Effector memory CD8-positive, alpha-beta T cell (primary cell): ENCODE measurements around the gene TMEM39A.
A peak's percentile ranks its signal among the peaks of the same experiment; 100 is the strongest.

Experiments
- ATAC-seq: fragments of 150-1000 bp; cut with Tn5 transposase; replicated peaks from 2 replicates; pipeline ENCODE4 v1.10.0; 2021; ENCODE audit warnings: mild to moderate bottlenecking, moderate library complexity
- DNase-seq, 3 experiments: peaks; one replicate each; pipeline ENCODE4 v3.0.0; 2021
- H3K27ac Mint-ChIP-seq, 2 donors: one replicate each; pipeline ENCODE4 v1.8.0; 2022; ENCODE audit warnings: mild to moderate bottlenecking in 2 of 2, mixed read lengths in 2 of 2, moderate library complexity in 2 of 2
- H3K27me3 Mint-ChIP-seq, 2 donors: one replicate each; pipeline ENCODE4 v1.8.0; 2022; ENCODE audit warnings: mixed read lengths in 2 of 2
- H3K36me3 Mint-ChIP-seq: one replicate; pipeline ENCODE4 v1.8.0; 2022; ENCODE audit warnings: mild to moderate bottlenecking, moderate library complexity, mixed read lengths; ENCODE audit not compliant: insufficient read depth
- H3K4me1 Mint-ChIP-seq, 2 donors: one replicate each; pipeline ENCODE4 v1.8.0; 2022; ENCODE audit warnings: low read depth in 2 of 2, mixed read lengths in 2 of 2
- H3K4me3 Mint-ChIP-seq, 2 donors: one replicate each; pipeline ENCODE4 v1.8.0; 2022; ENCODE audit warnings: mild to moderate bottlenecking in 2 of 2, mixed read lengths in 2 of 2, moderate library complexity in 2 of 2
- H3K9me3 Mint-ChIP-seq, 2 donors: one replicate each; pipeline ENCODE4 v1.8.0; 2022; ENCODE audit warnings: mixed read lengths in 2 of 2
- total RNA-seq, 9 experiments: gene quantifications; one replicate each; lab custom pipeline; 2026; lab: John Stamatoyannopoulos, UW

TMEM39A gene, protein sequence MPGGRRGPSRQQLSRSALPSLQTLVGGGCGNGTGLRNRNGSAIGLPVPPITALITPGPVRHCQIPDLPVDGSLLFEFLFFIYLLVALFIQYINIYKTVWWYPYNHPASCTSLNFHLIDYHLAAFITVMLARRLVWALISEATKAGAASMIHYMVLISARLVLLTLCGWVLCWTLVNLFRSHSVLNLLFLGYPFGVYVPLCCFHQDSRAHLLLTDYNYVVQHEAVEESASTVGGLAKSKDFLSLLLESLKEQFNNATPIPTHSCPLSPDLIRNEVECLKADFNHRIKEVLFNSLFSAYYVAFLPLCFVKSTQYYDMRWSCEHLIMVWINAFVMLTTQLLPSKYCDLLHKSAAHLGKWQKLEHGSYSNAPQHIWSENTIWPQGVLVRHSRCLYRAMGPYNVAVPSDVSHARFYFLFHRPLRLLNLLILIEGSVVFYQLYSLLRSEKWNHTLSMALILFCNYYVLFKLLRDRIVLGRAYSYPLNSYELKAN
- 35.9 to 71.4 (median 47.4) reads per million in 9 experiments for total RNA-seq

DNA sequence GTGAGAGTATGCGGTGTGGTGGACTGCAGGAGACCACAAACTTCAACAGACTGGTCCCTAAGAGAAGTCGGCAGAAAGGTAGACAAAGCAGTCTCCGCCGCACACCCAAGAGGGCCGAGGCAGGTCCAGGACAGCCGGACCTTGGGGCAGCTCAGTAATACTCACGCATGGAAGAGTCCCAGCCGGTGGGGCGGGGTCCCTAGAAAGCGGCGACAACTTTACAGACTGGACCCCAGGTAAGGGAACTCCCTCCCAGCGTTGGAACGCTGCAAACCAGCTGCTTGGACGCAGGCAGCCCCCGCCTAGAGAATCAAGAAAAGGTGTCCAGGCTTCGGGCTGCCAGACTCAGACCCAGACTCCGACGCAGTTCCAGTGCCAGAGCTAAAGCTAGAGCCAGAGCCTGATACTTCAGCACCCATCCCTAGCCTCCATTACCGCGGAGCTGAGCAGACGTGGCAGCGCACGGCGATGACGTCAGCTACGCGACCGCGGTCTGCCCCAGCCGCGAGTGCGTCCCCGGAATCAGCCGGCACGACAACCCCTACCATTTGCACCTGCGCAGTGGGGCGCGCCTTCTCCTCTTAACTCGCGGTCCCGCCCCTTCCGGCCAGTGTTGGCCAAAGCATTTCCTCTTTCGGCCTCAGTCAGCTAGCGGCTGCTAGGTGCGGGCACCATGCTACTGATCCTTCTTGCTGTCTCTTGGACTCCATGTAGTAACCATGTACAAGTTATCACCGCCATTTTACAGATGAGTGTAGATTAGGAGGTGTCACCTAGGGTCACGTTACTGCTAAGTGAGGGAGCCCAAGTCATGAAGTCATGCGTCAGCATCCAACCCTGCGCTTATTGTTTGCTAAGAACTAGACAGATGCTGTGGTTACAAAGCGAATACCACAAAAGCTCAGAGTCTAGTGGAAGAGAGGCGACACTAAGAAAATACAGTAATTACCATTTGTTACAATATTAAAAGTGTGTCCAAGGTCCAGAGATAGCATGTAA lies at the start of gene TMEM39A:
TSS of gene TMEM39A (minus strand) at position 445 of the 999 bp plus-strand sequence. CDS start 1,541 bp downstream, outside the sequence.
- Mint-ChIP-seq H3K27me3 (no peaks in the 10 kb centered on the region), H3K27ac (peak within 1 kb of the TSS; percentile 98 to 99), H3K4me3 (peak within 1 kb of the TSS; percentile 82 to 84), H3K36me3 (peaks cover 40% of the 10 kb centered on the region), H3K9me3 (peaks cover 0 to 6% of the 10 kb centered on the region in 2 donors), H3K4me1 (peaks cover 22 to 38% of the 10 kb centered on the region in 2 donors)
- ATAC-seq: peak; percentile 88
- peak; percentile 99 for DNase-seq

DNA sequence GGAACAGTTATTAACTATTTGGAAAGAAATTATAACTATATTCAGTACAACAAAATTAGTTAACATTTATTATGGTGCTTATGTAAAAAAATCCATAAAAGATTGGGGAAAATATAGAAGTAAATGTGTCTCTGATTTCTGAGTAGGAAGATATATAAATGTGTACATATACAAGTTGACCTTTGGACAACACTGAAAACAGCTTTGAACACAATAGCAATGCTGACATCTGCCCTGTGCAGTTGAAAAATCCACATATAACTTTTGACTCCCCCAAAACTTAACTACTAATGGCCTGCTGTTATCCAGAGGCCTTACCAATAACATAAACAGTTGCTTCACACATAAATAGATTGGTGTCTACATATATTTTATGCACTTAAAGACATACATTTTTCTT lies 47.3 kb upstream of the TMEM39A start:
- Mint-ChIP-seq H3K27me3 (no peaks in the 10 kb centered on the region), H3K9me3 (no peaks in the 10 kb centered on the region), H3K27ac (no peak overlapping the region), H3K4me1 (peaks cover 20 to 21% of the 10 kb centered on the region in 2 donors), H3K36me3 (peaks cover 69% of the 10 kb centered on the region), H3K4me3 (no peak overlapping the region)
- no peak for DNase-seq
- no peak for ATAC-seq

DNA sequence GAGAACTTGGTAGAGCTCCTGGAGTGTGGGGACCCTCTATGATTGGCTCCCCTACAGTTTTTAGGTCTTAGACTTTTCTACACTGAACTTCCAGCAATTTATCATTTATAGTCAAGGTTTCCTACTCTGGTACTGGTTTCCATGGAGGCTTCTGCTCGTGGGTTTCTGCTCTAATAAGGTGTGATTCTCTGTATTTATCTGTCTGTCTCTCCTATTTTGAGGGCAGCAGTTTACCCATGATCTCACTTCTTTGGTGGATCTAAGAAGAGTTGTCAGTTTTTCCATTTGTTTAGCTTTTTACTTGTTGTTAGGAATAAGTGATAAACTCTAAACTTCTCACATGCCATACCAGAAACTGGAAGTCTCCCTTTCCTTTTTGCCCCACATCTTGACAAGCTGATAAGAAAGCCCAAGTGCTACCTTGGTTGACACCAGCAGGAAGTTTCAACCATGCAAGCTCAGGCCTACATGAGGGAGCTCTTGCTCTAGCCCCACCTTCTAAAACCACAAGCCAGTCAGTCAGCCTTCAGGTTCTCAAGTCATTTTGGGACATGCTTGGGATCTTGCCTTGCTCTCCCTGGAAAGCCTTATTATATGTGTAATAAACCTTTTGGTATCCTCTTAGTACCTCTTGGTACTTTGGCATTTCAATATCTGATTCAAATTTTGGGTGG lies 44.9 kb upstream of the TMEM39A start:
- no peak for DNase-seq
- Mint-ChIP-seq H3K27ac (peak overlapping the region; percentile 57 to 76), H3K4me3 (no peak overlapping the region), H3K9me3 (no peaks in the 10 kb centered on the region), H3K36me3 (peaks cover 68% of the 10 kb centered on the region), H3K27me3 (no peaks in the 10 kb centered on the region), H3K4me1 (peaks cover 22 to 25% of the 10 kb centered on the region in 2 donors)
- peak; percentile 46 for ATAC-seq

DNA sequence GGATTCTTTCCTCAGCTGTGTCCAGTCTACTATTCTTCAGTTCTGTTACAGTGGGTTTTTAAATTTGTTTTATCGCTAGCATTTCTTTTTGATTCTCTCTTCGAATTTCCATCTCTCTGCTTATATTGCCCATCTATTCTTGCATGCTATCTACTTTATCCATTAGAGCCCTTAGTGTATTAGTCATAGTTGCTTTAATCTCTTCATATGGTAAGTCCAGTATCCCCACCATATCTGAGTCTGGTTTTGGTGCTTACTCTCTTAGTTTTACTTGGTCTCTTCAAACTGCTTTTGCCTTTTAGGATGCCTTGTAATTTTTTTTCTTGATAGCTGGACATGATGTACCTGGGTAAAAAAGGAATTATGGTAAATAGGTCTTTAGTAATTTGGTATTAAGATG lies 44.0 kb upstream of the TMEM39A start:
- ATAC-seq (no peak), DNase-seq (no peak)
- H3K4me1 Mint-ChIP-seq: peaks cover 21 to 25% of the 10 kb centered on the region in 2 donors
- peaks cover 62% of the 10 kb centered on the region for H3K36me3 Mint-ChIP-seq
- peak overlapping the region; percentile 13 to 75 for H3K27ac Mint-ChIP-seq
- no peak overlapping the region for H3K4me3 Mint-ChIP-seq
- H3K9me3 Mint-ChIP-seq: no peaks in the 10 kb centered on the region
- no peaks in the 10 kb centered on the region for H3K27me3 Mint-ChIP-seq

DNA sequence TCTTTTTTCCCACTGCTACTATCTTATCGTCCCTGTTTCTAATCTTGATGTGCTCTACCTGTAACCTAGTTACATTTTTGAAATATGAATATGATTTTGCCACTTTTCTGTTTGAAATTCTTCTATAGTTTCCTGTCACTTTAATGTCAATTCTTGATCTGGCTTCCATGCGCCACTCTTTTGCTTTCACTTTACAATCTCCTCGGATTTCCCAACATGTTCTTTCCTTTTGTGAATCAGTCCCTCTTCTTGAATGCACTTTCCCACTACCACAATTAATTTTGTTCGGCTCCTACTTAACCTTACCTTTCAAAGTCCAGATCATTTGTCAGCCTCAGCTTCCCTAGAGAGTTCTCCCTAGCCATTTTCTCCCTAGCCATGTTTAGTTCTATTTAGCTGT lies 43.2 kb upstream of the TMEM39A start:
- Mint-ChIP-seq H3K4me3 (peak overlapping the region in 1 of 2 donors; percentile 35), H3K27me3 (no peaks in the 10 kb centered on the region), H3K9me3 (no peaks in the 10 kb centered on the region), H3K4me1 (peaks cover 23 to 28% of the 10 kb centered on the region in 2 donors), H3K27ac (peak overlapping the region; percentile 13 to 75), H3K36me3 (peaks cover 56% of the 10 kb centered on the region)
- no peak for DNase-seq
- ATAC-seq: no peak

DNA sequence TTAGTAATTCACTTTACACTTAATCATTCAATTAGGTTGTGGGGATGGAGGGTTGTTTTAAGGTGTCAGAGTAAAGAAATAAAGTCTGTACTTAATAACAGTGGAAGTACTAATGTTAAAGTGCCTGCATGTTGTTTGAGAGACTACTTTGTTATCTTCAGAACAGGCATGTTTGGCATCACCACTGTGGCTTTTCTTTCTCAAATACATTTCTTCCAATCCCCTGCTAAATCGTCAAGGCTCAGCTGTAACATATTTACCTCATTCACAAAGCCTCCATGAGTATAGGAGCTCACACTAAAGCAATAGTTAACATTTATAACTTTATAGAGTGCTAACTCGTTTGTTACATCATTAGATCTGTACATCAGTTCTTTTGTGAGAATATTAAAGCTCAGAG lies 37.5 kb upstream of the TMEM39A start:
- H3K4me3 Mint-ChIP-seq: peak overlapping the region in 1 of 2 donors; percentile 95
- DNase-seq (no peak), ATAC-seq (no peak)
- H3K9me3 Mint-ChIP-seq: no peaks in the 10 kb centered on the region
- peak overlapping the region in 1 of 2 donors; percentile 14 for H3K27ac Mint-ChIP-seq
- peaks cover 41% of the 10 kb centered on the region for H3K36me3 Mint-ChIP-seq
- H3K27me3 Mint-ChIP-seq: no peaks in the 10 kb centered on the region
- peaks cover 16 to 32% of the 10 kb centered on the region in 2 donors for H3K4me1 Mint-ChIP-seq

DNA sequence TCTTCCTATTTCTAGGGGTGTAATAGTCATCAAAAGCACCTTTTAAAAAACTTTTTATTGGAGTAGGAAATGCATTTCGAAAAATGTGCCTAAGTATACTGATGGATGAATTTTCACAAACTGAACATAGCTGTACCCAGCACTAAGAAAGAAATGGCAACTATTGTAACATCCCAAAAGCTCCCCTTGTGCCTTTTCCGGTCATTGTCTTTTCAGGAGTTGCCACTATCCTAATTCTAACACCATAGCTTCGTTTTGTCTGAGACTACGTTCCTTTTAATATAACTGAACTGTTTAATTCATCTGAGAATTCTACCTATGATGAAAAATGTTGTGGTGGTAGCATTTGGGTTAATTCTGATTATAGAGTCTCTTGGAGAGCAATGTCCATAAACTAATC lies 36.9 kb upstream of the TMEM39A start:
- Mint-ChIP-seq H3K4me1 (peaks cover 16 to 32% of the 10 kb centered on the region in 2 donors), H3K36me3 (peaks cover 35% of the 10 kb centered on the region), H3K27ac (peak overlapping the region; percentile 14 to 49), H3K9me3 (no peaks in the 10 kb centered on the region), H3K4me3 (peak overlapping the region; percentile 44 to 95), H3K27me3 (no peaks in the 10 kb centered on the region)
- DNase-seq: no peak
- ATAC-seq: no peak

DNA sequence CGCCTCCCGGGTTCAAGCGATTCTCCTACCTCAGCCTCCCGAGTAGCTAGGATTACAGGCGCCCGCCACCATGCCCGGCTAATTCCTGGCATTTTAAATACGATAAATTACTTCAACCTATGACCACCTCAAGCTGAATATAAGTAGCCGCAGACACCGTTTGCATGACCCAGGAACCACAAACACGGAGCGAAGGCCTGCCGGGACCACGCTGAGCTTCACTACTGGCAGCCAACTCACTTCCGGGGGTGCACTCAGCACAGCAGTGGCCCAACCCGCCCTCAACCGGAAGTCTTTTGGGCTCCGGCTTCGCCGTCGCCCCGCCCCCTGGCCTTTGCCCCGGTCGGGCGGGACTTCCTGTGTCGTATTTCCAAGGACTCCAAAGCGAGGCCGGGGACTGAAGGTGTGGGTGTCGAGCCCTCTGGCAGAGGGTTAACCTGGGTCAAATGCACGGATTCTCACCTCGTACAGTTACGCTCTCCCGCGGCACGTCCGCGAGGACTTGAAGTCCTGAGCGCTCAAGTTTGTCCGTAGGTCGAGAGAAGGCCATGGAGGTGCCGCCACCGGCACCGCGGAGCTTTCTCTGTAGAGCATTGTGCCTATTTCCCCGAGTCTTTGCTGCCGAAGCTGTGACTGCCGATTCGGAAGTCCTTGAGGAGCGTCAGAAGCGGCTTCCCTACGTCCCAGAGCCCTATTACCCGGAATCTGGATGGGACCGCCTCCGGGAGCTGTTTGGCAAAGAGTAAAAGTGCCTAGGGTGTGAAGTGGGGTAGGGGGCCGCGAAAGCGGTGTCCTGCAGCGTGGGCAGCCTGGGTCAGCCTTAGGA lies 35.0 kb upstream of the TMEM39A start, which contains the start of gene TIMMDC1:
TSS of gene TIMMDC1 (plus strand) at position 362 of the 826 bp plus-strand sequence. CDS start at position 549, 187 bp downstream.
- no peaks in the 10 kb centered on the region for H3K9me3 Mint-ChIP-seq
- H3K27me3 Mint-ChIP-seq: no peaks in the 10 kb centered on the region
- peak within 1 kb of the TSS; percentile 98 to 99 for H3K27ac Mint-ChIP-seq
- peak; percentile 97 for ATAC-seq
- peak; percentile 95 to 97 (median 97) for DNase-seq
- peak within 1 kb of the TSS; percentile 95 to 99 for H3K4me3 Mint-ChIP-seq
- peaks cover 14 to 28% of the 10 kb centered on the region in 2 donors for H3K4me1 Mint-ChIP-seq
- peaks cover 22% of the 10 kb centered on the region for H3K36me3 Mint-ChIP-seq

DNA sequence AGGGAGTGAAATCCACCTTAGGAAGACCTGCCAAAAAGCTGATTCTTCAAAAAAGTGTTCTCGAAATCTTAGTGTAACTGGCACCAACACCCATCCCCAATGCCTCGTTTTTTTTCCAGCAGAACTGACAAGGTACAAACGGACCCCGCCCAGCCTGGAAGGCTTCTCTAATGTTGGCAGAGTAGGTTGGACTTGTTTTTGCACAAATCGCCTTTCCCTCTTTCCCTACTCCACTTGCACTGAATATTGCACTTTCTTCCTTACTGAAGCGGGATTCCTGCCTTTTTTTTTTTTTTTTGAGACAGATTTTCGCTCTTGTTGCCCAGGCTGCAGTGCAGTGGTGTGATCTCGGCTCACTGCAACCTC lies 34.4 kb upstream of the TMEM39A start:
- Mint-ChIP-seq H3K36me3 (peaks cover 20% of the 10 kb centered on the region), H3K27ac (peak overlapping the region; percentile 98 to 99), H3K9me3 (no peaks in the 10 kb centered on the region), H3K4me1 (peaks cover 14 to 28% of the 10 kb centered on the region in 2 donors), H3K4me3 (peak overlapping the region; percentile 95 to 99), H3K27me3 (no peaks in the 10 kb centered on the region)
- ATAC-seq (no peak), DNase-seq (peak in 1 of 3 experiments; percentile 3)

DNA sequence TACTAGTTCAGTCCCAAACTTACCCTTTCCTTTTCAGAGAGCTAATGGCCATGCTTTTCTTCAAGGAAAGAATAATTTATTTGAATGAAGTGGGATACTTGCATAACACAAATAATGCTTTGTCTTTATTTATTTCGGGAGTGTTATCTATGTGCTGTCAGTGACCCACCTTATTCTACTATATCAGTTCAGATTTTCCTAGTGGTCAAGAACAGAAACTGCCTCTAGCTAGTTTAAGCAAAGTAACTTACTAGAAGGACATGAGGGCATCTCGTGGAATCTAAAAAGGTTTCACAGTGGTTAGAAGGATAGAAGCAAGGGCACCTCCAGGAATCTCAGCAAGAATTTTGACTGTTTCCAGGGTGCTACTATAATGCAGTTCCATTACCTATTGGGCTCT lies 31.2 kb upstream of the TMEM39A start:
- Mint-ChIP-seq H3K4me1 (peaks cover 5 to 11% of the 10 kb centered on the region in 2 donors), H3K27me3 (no peaks in the 10 kb centered on the region), H3K27ac (no peak overlapping the region), H3K36me3 (peaks cover 24% of the 10 kb centered on the region), H3K4me3 (no peak overlapping the region), H3K9me3 (no peaks in the 10 kb centered on the region)
- ATAC-seq (no peak), DNase-seq (no peak)

DNA sequence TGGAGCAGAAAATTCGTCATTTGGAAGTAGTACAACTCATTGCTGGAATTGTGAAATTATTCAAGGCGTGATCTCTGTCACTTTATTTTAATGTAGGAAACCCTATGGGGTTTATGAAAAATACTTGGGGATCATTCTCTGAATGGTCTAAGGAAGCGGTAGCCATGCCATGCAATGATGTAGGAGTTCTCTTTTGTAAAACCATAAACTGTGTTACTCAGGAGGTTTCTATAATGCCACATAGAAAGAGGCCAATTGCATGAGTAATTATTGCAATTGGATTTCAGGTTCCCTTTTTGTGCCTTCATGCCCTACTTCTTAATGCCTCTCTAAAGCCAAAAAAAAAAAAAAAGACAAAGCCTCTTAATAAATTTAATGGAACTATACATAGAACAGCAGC lies 29.4 kb upstream of the TMEM39A start:
- H3K27me3 Mint-ChIP-seq: no peaks in the 10 kb centered on the region
- peaks cover 7% of the 10 kb centered on the region for H3K36me3 Mint-ChIP-seq
- H3K4me1 Mint-ChIP-seq: peaks cover 1 to 6% of the 10 kb centered on the region in 2 donors
- DNase-seq (no peak), ATAC-seq (no peak)
- no peak overlapping the region for H3K4me3 Mint-ChIP-seq
- peak overlapping the region in 1 of 2 donors; percentile 19 for H3K27ac Mint-ChIP-seq
- no peaks in the 10 kb centered on the region for H3K9me3 Mint-ChIP-seq

DNA sequence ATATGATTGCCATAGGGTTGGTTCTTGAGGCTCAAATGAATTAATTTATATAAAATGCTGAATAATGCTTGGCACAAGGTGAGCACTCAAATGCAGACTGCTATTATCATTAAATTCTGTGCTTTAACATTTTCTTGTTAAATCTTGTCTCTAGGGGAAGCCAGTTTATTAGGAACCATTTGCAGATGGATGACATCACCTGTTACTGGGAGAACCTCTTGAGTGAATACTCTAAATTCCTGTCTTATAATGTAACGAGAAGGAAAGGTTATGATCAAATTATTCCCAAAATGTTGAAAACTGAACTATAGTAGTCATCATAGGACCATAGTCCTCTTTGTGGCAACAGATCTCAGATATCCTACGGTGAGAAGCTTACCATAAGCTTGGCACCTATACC lies 28.7 kb upstream of the TMEM39A start:
- ATAC-seq (no peak), DNase-seq (no peak)
- Mint-ChIP-seq H3K9me3 (no peaks in the 10 kb centered on the region), H3K27ac (no peak overlapping the region), H3K27me3 (no peaks in the 10 kb centered on the region), H3K4me1 (no peaks in the 10 kb centered on the region), H3K36me3 (peaks cover 7% of the 10 kb centered on the region), H3K4me3 (no peak overlapping the region)
